ENCODE data around the gene CELF5.
"Not testable (repeated sequence)": the region's sequence is repeated elsewhere in the genome, so short reads cannot be mapped to it uniquely, and the experiment has no call there.

The CELF5 gene

DNA sequence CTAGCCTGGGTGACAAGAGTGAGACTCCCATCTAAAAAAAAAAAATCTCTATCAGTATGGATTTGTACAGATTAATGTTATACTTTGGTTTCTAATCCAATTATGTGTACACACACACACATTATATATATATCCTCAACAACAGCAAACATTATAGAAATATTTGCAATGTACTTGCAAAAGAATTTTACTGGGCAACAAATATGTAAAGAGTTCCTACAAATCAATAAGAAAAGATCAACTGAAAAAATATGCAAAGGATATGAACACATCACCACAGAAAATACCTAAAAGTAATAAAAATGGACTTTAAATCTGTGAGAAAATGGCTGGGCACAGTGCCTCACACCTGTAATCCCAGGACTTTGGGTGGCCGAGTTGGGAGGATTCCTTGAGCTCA lies 101.0 kb downstream of the CELF5 start:
- DNase-seq = no peak

DNA sequence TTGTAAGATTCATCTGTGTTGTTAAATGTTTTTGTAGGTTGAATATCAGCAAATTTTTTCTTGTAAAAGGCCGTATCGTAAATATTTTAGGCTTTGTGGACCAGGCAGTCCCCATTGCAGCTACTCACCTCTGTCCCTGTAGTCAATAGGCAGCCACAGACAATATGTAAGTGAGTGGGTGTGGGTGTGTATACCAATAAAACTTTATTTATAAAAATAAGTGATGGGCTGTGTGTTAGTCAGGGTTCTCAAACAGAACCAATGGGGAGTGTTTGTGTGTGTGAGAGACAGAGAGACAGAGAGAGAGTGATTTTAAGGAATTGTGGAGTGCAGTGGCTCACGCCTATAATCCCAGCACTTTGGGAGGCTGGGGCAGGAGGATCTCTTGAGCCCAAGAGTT lies 104.3 kb downstream of the CELF5 start:
- no peak for DNase-seq

DNA sequence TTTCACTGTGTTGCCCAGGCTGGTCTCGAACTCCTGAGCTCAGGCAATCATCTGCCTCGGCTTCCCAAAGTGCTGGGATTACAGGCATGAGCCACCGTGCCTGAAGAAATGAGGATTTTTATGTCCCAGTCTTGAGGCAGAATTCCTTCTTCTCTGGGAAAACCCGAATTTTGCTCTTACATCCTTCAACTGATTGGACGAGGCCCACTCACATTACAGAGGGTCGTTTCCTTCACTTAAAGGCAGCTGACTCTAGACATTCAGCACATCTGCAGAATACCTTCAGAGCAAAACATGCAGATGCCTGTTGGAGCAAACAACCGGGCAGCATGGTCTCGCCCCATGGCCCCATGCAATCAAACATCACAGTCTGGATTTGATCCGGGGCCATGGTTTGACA lies 105.6 kb downstream of the CELF5 start:
- no peak for DNase-seq

DNA sequence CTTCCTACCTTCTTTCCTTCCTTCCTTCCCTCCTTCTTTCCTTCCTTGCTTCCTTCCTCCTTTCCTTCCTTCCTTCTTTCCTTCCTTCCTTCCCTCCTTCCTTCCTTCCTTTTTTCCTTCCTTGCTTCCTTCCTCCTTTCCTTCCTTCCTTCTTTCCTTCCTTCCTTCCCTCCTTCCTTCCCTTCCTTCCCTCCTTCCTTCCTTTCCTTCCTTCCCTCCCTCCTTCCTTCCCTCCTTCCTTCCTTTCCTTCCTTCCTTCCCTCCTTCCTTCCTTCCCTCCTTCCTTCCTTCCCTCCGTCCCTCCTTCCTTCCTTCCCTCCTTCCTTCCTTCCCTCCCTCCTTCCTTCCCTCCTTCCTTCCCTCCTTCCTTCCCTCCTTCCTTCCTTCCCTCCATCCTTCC lies 107.8 kb downstream of the CELF5 start:
- DNase-seq = not testable (repeated sequence)

DNA sequence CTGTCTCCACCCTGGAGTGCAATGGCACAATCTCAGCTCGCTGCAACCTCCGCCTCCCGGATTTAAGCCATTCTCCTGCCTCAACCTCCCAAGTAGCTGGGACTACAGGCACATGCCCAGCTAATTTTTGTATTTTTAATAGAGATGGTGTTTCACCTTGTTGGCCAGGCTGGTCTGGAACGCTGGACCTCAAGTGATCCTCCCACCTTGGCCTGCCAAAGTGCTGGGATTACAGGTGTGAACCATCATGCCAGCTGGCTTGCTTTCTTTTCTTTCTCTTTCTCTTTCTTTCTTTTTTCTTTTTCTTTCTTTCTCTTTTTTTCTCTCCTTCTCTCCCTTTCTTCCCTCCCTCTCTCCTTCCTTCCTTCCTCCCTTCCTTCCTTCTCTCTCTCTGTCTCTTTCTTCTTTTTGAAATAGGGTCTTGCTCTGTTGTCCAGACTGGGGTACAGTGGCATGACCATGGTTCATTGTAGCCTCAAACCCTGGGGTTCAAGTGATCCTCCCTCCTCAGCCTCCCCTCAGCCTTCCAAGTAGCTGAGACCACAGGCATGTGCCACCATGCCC lies 108.6 kb downstream of the CELF5 start:
- DNase-seq = no peak

DNA sequence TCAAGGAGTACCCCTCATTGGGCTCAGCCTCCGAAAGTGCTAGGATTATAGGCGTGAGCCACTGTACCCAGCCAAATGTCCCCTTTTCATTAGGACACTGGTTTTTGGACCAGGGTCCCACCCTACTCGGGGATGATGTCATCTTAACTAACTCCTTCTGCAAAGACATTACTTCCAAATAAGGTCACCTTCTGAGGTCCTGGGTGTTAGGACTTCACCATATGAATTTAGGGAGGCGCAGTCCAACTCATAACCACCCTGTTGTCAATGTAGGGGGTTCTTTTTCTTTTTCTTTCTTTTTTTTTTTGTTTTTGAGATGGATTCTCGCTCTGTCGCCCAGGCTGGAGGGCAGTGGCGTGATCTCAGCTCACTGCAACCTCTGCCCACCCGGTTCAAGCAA lies 109.2 kb downstream of the CELF5 start:
- DNase-seq = no peak

DNA sequence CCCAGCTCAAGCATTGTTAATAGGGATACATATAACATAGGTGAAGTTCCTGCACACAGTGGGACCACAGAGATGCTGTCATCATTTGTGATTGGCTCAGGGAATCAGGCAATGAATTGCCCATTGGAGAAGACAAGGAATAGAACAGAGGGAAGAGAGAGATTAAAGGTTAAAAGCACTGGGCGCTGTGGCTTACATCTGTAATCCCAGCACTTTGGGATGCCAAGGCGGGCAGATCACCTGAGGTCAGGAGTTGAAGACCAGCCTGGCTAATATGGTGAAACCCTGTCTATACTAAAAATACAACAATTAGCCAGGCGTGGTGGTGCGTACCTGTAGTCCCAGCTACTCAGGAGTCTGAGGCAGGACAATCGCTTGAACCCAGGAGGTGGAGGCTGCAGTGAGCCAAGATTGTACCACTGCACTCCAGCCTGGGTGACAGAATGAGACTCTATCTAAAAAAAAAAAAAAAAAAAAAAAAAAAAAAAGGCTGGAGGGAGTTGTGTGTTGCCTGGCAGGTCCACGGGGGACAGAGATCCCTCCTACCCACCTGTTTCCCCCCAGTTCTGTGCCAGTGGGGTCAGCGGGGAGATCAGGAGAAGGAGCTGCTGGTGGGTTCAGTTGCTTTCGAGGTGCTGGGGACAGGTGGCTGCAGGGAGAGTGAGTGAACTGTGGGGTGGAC lies 110.4 kb downstream of the CELF5 start:
- not testable (repeated sequence) for DNase-seq

DNA sequence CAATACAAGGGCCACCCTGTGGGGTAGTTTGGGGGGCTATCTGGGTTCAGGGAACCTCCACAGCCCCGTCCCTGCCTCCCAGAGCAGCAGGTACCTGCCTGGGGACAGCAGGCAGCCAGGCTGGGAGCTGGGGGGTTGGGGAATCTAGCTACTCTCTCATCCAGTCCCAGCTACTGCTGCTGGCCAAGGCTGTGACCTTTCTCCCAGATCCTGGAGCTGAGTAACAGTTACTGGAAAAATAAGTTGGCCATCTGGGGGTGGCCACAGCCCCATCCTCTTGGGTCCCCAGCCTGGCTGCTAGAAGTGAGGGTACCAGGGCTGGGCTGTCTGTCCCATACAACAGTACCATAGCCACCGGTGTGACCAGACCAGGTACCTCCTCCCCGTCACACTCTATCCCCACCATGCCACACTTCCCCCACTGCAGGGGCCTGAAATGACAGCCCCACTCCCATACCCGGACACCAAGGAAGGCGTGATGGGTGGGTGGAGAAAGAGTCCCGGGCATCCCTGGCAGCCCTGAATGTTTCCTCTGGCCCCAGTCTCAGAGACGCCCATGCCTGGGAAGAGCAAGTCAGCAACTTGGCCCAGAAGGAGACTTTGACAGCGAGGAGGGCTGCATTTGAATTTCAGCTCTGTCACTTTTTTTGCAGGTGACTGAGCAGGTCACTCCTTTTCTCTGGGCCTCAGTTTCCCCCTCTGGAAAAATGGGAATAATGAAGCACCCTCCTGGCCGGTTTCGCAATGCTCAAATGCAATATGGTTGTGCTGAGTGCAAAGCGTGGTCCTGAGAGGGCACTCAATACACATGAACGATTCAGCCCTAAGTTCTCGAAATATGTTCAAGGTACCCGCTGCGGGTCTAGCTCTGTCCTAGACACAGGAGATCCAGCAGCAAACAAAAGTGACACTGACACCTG lies 111.2 kb downstream of the CELF5 start:
- no peak for DNase-seq

DNA sequence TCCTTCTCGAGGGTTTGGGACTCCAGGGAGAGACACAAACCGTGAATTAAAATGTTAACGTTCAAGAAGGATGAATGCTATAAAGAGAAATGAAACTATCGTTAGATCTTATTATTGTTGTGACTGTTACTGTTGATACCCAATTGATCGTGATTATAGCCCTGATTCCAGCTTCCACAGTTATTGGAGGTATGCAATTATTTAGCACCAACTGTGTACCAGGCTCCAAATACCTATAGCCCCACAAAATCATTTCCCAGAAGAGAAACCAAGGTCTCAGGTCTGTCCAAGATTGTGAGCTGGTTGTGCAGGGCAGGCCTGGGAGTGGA lies 111.9 kb downstream of the CELF5 start:
- DNase-seq = no peak

DNA sequence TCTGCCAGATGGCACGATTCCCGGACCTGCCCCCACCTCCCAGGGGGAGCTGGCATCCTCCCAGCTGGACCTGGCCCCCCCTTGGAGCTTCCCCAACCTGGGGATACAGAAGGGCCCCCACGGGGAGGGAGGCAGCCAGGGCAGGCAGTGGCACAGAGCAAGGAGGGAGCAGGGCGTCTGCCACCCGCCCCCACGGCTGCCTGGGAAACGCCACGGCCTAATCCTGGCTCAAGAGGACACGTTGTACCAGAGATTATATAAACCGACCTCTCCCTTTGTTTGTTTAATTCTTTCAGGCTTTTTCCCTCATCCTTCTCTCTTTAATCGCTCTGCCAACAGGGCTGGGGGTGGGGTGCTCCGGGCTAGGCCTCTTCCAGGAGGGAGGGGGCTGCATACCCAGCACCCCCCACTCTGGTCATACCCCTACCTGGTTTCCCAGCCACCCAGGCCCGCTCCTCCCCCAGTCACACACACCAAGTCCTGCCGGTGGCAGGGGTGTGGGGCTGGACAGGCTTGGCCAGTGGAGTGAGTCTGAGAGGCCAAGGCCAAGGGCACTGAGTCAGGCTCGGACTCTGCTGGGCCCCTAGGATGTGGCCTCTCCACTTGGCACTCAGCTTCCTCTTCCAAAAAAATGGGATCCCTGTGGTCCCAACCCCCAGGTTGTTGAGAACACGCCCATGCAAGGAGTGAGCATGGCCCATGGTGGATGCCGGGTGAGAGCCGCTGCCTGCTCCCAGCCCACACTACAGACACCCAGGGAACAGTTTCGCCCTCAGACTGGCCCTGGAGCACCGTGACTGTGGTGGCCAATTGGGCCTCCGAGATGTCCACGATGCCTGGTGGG lies 112.4 kb downstream of the CELF5 start:
- DNase-seq = peak; percentile 97 to 98

DNA sequence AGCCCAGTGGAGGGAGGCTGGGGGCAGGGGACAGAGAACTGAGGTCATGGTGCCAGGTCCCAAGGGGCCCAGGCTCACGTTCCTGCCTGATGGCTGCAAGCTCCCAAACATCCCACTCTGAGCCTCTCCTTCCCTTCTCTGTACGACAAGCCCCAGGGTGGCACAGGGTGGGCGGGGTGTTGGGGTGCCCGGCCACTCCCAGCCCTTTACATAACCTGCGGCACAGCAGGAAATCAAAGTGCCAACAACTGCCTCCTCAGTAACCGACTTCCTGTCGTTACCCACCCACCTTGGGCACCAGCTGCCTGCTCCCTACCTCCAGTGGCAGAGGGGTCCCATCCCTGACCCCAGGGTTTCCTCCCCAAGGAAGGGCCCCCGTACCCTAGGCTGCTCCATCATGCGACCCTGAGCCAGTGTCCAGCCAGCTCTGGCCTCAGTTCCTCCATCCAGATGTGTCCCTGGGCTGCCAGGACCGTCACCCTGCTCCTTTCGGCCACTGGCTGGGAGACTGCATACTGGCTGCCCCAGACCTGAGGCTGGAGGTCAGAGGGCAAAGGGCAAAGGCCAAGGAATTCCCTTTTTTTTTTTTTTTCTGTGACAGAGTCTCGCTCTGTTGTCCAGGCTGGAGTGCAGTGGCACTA lies 114.2 kb downstream of the CELF5 start:
- DNase-seq = no peak

DNA sequence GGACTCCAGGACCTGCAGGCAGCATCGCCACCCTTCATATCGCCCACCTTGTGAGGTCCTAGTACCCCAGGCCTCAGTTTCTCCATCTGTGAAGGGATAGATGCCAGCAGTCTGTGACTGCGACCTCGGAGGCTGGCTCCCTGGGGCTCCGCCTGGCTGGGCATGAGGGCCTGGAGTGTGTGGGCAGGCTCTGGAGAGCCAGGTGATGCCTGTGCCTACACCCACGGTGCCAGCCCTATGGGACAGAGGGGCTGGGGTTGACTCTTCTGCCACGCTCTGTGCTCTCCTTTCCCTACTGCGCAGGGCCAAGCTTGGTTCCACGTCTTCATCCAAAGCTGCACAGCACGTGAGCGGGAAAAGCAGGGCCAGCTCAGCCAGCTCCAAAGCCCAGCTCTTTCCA lies 115.9 kb downstream of the CELF5 start:
- DNase-seq = no peak

DNA sequence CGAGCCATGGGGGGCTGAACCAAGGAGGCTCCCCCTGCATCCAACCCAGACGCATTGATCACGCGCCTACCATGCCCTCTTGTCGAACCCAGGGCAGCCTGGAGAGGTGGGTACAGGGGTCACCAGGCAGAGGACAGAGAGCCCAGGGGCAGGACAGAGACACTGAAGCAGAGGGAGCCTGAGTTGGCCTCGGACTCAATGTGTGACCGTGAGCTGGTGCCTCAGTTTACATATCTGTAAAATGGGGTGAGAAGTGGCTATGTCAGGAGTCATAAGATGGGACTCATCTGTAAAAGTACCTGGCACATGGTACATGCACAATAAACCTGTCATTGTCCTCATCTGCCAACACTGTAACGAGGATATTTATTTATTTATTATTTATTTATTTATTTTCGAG lies 117.8 kb downstream of the CELF5 start:
- no peak for DNase-seq

DNA sequence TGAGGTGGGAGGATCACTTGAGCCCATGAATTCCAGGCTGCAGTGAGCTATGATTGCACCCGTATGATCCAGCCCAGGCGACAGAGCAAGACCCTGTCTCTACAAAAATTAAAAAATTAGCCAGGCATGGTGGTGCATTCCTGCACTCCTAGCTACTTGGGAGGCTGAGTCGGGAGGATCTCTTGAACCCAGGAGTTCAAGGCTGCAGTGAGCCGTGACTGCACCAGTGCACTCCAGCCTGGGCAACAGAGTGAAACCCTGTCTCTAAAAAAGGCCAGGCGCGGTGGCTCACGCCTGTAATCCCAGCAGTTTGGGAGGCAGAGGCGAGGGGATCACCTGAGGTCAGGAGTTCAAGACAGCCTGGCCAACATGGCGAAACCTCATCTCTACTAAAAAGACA lies 118.5 kb downstream of the CELF5 start:
- not testable (repeated sequence) for DNase-seq

DNA sequence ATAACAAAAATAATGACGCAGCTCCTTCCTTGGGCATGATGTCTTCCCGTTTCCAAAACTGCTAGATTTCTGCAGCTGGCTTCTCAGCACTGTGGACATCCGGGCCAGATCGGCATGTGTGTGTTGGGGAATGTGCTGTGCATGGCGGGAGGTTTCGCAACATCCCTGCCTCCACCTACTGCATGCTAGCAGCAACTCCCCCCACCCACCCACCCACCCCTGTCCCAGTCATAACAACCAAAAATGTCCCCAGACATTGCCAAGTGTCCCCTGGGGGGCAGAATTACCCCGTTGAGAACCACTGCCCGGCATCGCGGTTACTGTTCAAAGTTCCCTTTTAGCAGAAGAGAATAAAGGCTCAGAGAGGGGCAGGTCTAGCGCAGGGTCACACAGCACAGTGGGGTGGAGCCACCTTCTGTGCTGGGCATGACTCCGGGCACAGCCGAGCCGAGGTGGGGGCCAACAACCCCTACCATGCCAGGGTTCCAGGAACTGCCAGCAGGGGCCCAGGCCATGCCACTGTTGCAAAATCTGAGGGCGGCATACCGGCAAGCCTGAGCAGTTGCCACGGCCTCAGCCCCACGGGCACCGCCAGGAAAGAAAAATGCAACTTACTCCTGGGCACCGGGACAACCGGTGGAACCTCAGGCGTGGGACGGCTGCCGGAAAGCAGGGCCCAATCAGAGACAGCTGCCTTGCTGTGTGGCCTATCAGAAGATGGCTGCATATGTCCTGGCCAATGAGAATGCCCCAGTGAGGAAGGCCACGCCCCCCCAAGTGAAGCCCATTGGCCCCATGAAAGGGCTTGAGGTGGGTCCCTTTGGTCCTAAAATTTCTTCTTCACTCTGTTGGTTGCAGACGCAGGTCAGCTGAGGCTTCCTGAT lies 119.4 kb downstream of the CELF5 start:
- peak; percentile 88 to 89 for DNase-seq

DNA sequence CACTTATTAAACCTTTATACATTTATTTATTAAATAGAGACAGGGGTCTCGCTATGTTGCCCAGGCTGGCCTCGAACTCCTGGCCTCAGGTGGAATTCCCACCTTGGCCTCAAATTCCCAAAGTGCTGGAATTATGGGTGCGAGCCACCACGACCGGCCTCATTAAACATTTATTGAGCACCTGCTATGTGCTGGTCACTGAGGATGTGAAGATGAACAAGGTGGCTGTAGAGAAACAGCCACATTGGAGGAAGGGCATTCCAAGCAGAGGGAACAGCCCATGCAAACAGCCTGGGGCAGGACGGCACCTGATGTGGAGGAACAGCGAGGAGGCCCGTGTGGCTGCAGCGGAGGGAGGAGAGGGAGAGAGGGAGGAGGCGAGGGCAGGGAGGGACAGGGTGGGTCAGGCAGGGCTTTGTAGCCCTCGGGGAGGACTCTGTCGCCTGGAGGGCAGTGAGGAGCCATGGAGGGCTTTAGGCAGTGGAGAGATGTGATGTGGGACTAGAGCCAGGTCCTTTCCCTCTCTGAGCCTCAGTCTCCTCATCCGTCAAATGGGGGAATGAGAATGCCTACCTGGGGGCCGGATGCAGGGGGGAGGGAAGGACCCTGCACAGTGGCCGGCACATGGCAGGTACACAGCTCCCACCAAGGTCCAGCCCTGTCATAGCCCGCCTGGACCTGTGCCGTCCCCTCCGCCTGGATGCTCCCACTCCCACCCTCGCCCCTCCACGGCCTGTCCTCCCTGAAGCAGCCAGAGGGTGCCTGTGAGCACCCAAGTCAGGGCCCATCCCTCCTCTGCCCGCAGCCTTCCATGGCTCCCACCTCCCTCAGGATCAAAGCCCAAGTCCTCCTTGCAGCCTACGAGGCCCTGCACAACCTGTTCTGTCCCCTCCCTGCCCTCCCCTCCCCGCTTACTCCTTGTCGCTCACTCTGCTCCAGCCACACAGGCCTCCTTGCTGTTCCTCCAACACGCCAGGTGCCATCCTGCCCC lies 120.4 kb downstream of the CELF5 start:
- no peak for DNase-seq

DNA sequence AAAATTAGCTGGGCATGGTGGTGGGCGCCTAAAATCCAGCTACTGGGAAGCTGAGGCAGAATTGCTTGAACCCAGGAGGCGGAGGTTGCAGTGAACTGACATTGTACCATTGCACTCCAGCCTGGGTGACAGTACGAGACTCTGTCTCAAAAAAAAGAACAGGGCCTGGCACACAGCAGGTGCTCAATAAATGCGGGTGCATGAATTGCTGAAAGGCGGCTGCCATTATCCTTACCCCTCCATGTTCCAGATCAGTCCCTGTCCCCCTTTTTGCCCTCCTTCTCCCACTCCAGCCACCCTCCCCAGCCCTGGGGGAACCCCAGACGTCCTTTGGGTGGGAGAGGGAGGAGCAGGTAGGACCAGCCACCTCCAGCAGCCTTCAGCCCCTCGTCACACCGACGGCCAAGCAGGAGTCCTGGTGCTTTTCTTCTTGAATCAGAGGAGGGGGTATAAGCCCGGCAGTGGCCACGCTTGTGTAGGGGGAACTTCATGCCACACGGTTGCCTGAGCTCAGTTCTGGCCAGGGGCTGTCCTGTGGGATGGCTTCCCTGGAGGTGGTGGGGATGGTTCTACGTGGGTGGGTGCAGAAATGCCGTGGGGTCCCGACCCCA lies 121.5 kb downstream of the CELF5 start:
- DNase-seq = no peak

Data from NCI-H524 (cell line).